ENCODE data around the gene IFNA2.

IFNA2 gene

GRCh38 chr9:21340735-21341134 lies 44.5 kb downstream of the IFNA2 start:
- TF ChIP-seq CTCF (IDR thresholded peaks at IDR 0.05): no peak
- no peaks in the 10 kb centered on the region for H3K36me3 ChIP-seq
- H3K27me3 ChIP-seq: peaks cover 6% of the 10 kb centered on the region
- no peak overlapping the region for H3K4me3 ChIP-seq (ENCODE audit: low read depth in 1 of 2, low read length in 1 of 2)
- H3K27ac ChIP-seq: no peak overlapping the region
- H3K4me1 ChIP-seq (ENCODE audit: control insufficient read depth in 1 of 2, insufficient read depth in 1 of 2, low read depth in 1 of 2, low read length in 1 of 2): peaks cover 0 to 4% of the 10 kb centered on the region in 2 experiments
- no peaks in the 10 kb centered on the region for H3K9me3 ChIP-seq

GRCh38 chr9:21336457-21336856 lies 48.7 kb downstream of the IFNA2 start:
- no peak overlapping the region for H3K27ac ChIP-seq
- no peak overlapping the region for H3K4me3 ChIP-seq (ENCODE audit: low read depth in 1 of 2, low read length in 1 of 2)
- peaks cover 35 to 37% of the 10 kb centered on the region in 2 experiments for H3K4me1 ChIP-seq (ENCODE audit: control insufficient read depth in 1 of 2, insufficient read depth in 1 of 2, low read depth in 1 of 2, low read length in 1 of 2)
- TF ChIP-seq CTCF (IDR thresholded peaks at IDR 0.05): no peak
- peaks cover 6% of the 10 kb centered on the region for H3K27me3 ChIP-seq
- H3K9me3 ChIP-seq: no peaks in the 10 kb centered on the region
- H3K36me3 ChIP-seq: peaks cover 6% of the 10 kb centered on the region

- Histone ChIP-seq H3K4me3 (ENCODE audit: low read depth in 1 of 2, low read length in 1 of 2) (peak within 1 kb of the TSS; percentile 78 to 92), H3K4me1 (ENCODE audit: control insufficient read depth in 1 of 2, insufficient read depth in 1 of 2, low read depth in 1 of 2, low read length in 1 of 2) (peaks cover 41 to 43% of the 10 kb centered on the region in 2 experiments), H3K9me3 (no peaks in the 10 kb centered on the region), H3K27ac (peak within 1 kb of the TSS; percentile 93), H3K27me3 (peaks cover 6% of the 10 kb centered on the region), H3K36me3 (peaks cover 10% of the 10 kb centered on the region)
- peak; percentile 20 for TF ChIP-seq CTCF (IDR thresholded peaks at IDR 0.05)
Measured at GRCh38 chr9:21334701-21335632, 50.2 kb downstream of the IFNA2 start, which contains the start of gene KLHL9. KLHL9 (minus strand) TSS chr9:21335404; CDS start chr9:21334859, 545 bp downstream.

Measured in neutrophil (primary cell).